WI38 (cell line): ENCODE data around the gene MAP2K1.

Experiments
- H3K4me3 ChIP-seq: 2 replicates; pipeline ENCODE4 v1.5.1; 2011; ENCODE audit warnings: low read depth, mild to moderate bottlenecking, control low read depth, low read length
- TF ChIP-seq, protein P1 (sequence below): IDR thresholded peaks from 2 replicates; pipeline ENCODE4 v1.5.1; 2012; ENCODE audit warnings: low read depth, mild to moderate bottlenecking, control low read depth, low read length

Gene MAP2K1

DNA sequence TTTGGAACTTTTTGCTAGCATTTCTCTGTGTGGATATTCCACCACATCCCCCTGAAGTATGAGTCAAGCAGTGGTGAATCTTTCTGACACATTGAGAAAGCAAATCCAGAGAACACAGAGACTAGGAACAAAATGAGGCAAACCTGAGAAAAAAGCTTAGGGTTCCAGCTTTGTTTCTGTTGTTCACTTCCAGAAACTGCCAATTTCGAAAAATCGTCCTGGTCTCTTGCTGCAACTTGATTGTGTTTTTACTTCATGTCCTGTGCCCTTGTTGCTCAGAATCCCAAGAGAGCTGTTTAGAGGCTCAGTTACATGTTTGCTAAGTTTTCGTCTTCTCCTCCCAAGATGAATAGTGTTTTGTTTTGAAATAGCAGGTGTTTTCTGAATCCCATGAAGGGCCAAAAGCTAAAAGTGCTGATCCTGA, 13.7 kb downstream of the MAP2K1 start:
- H3K4me3 ChIP-seq, result no peak overlapping the region
- TF ChIP-seq, protein P1, sequence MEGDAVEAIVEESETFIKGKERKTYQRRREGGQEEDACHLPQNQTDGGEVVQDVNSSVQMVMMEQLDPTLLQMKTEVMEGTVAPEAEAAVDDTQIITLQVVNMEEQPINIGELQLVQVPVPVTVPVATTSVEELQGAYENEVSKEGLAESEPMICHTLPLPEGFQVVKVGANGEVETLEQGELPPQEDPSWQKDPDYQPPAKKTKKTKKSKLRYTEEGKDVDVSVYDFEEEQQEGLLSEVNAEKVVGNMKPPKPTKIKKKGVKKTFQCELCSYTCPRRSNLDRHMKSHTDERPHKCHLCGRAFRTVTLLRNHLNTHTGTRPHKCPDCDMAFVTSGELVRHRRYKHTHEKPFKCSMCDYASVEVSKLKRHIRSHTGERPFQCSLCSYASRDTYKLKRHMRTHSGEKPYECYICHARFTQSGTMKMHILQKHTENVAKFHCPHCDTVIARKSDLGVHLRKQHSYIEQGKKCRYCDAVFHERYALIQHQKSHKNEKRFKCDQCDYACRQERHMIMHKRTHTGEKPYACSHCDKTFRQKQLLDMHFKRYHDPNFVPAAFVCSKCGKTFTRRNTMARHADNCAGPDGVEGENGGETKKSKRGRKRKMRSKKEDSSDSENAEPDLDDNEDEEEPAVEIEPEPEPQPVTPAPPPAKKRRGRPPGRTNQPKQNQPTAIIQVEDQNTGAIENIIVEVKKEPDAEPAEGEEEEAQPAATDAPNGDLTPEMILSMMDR, result no peak

- TF ChIP-seq, protein P1, result no peak
- no peak overlapping the region for H3K4me3 ChIP-seq
These were observed 14.7 kb downstream of the MAP2K1 start for GRCh38 chr15:66401130-66402021.

- TF ChIP-seq, protein P1, result no peak
- no peak overlapping the region for H3K4me3 ChIP-seq
These were observed 16.1 kb downstream of the MAP2K1 start for GRCh38 chr15:66402761-66403284.

DNA sequence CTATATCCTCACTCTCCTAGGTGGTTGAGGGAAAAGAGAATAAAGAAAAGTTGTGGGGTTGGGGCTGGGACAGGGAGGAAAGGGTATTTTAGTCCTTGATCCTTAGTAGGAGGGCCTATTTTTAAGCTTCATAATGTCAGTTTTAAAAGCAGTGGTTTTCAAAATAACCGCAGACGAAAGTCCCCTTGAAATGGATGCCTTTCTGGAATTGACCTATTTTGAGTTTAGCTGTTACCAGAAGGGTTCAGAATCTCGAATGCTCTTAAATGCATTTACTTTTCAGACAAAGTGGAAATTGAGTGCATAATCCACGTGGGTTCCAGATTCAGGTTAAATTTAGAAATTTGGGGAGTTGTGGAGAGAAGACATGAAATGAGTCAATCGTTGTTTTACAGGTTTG, 16.6 kb downstream of the MAP2K1 start:
- no peak overlapping the region for H3K4me3 ChIP-seq
- TF ChIP-seq, protein P1, result no peak

DNA sequence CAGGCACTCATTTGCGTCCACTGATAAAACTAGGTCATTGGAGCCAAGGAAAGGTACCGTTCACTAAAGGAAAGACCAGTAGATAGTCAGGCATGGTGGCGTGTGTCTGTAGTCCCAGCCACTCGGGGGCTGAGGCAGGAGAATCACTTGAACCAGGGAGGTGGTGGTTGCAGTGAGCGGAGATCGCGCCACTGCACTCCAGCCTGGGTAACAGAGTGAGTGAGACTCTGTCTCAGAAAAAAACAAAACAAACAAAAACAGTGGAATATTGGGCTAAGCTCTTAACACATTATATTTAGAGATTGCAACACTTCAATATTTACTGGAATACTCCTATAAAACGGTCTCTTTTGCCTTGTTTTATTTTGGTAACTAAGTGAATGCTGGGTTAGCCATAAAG, 17.4 kb downstream of the MAP2K1 start:
- no peak overlapping the region for H3K4me3 ChIP-seq
- TF ChIP-seq, protein P1, result no peak

- no peak overlapping the region for H3K4me3 ChIP-seq
- TF ChIP-seq, protein P1, result no peak
These were observed 17.8 kb downstream of the MAP2K1 start for GRCh38 chr15:66404532-66404931.

GRCh38 chr15:66405007-66405406, 18.3 kb downstream of the MAP2K1 start:
- TF ChIP-seq, protein P1, result no peak
- no peak overlapping the region for H3K4me3 ChIP-seq
